ENCODE measurements around the gene BDKRB2.
A peak's percentile ranks its signal among the peaks of the same experiment; 100 is the strongest.

BDKRB2 gene

GRCh38 chr14:96255501-96256366, 51.1 kb downstream of the BDKRB2 start, which contains the start of gene BDKRB1:
TSS of gene BDKRB1 (plus strand) at chr14:96256210. CDS start at chr14:96263683, 7,473 bp downstream.
- no peak for DNase-seq

GRCh38 chr14:96256407-96256806, 51.8 kb downstream of the BDKRB2 start:
- DNase-seq = no peak

GRCh38 chr14:96257056-96257455, 52.4 kb downstream of the BDKRB2 start:
- no peak for DNase-seq

- no peak for DNase-seq
Observed at GRCh38 chr14:96257900-96258299, 53.3 kb downstream of the BDKRB2 start.

- no peak for DNase-seq
Observed at GRCh38 chr14:96260341-96260821, 55.7 kb downstream of the BDKRB2 start.

GRCh38 chr14:96261053-96261452, 56.4 kb downstream of the BDKRB2 start:
- DNase-seq = peak in 1 of 2 experiments; percentile 15

- no peak for DNase-seq
Observed at GRCh38 chr14:96261772-96262655, 57.4 kb downstream of the BDKRB2 start.

- no peak for DNase-seq
Observed at GRCh38 chr14:96263347-96264199, 58.9 kb downstream of the BDKRB2 start.

- no peak for DNase-seq
Observed at GRCh38 chr14:96264200-96264553, 59.5 kb downstream of the BDKRB2 start.

GRCh38 chr14:96264853-96265252, 60.2 kb downstream of the BDKRB2 start:
- DNase-seq = no peak

- DNase-seq = peak; percentile 17 to 62
Observed at GRCh38 chr14:96265383-96266095, 60.9 kb downstream of the BDKRB2 start.

- DNase-seq = peak in 1 of 2 experiments; percentile 37
Observed at GRCh38 chr14:96267336-96267735, 62.7 kb downstream of the BDKRB2 start.

GRCh38 chr14:96267916-96268315, 63.3 kb downstream of the BDKRB2 start:
- no peak for DNase-seq

GRCh38 chr14:96268431-96269358, 64.1 kb downstream of the BDKRB2 start:
- DNase-seq = no peak

- DNase-seq = no peak
Observed at GRCh38 chr14:96269359-96269710, 64.7 kb downstream of the BDKRB2 start.

- DNase-seq = no peak
Observed at GRCh38 chr14:96270565-96271420, 66.2 kb downstream of the BDKRB2 start.

- DNase-seq = no peak
Observed at GRCh38 chr14:96271421-96271762, 66.8 kb downstream of the BDKRB2 start.

GRCh38 chr14:96272777-96273473, 68.3 kb downstream of the BDKRB2 start:
- DNase-seq = no peak

GRCh38 chr14:96273629-96274028, 69.0 kb downstream of the BDKRB2 start:
- no peak for DNase-seq

All from NCI-H2081 (cell line).